Stimulated activated CD8-positive, alpha-beta memory T cell treated with anti-CD3 and anti-CD28 coated beads, Interleukin-12 subunit alpha, Interleukin-12 subunit beta, amount 100 ng/mL, for 4 hours (primary cell): ENCODE data around the gene RXFP3.

ENCODE experiments used
- DNase-seq: peaks from one replicate; pipeline ENCODE4 v3.0.0-alpha.2; 2020; ENCODE audit warnings: low read depth

The RXFP3 gene

GRCh38 chr5:33981408-33982162 is 45.4 kb downstream of the RXFP3 start:
- no peak for DNase-seq

DNA sequence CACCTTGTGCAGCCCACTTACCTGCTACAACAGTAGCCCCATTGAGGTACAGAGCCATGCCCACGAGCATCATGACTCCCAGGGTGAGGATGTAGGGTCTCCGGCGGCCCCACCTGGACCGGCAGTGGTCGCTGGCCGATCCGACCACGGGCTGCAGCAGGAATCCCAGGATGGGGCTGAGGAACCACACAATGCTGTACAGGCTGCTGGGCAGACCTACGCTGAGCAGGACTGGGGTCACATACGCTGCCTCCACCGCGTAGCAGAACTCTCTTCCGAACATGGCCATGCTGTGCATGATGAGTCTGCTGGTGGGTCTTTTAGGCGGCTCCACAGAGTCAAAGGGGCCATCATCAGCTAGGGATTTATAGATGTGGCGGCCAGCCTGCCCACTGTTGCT is 48.0 kb downstream of the RXFP3 start:
- DNase-seq: no peak

DNA sequence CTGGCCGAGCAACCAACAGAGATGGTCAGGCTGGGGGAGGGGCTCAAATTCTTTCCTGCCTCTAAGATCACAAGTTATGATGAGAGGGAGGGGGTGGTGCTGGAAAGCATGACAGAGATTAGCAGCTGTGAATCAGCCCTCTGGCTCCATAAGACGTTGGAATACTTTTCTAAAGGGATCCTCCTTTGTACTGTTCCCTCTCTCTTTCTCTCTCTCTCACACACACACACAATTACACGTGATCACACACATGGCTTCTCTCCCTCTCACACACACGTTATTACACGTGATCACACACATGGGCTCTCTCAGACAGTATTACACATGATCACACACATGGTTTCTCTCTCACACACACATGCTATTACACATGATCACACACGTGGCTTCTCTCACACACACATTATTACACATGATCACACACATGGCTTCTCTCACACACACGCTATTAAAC is 48.5 kb downstream of the RXFP3 start, which contains the start of gene SLC45A2:
TSS of gene SLC45A2 (minus strand) at position 23 of the 454 bp plus-strand sequence. CDS start 110 bp downstream, outside the sequence.
- DNase-seq: no peak

DNA sequence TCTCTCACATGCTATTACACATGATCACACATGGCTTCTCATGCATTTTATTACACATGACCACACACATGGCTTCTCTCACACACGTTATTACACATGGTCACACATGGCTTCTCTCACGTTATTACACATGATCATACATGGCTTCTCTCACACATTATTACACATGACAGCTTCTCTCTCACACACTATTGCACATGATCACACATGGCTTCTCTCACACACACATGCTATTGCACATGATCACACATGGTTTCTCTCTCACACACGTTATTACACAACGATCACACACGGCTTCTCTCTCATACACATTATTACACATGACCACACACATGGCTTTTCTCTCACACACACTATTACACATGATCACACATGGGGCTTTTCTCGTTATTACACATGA is 49.3 kb downstream of the RXFP3 start:
- DNase-seq: no peak
